ENCODE results near the gene OMA1. TPM values are rescaled to one million over a fixed set of nuclear protein-coding genes. Genes with fewer than 3 reads are reported as not detected.

The OMA1 gene
- total RNA-seq, 4 donors from 2014 or later = 17.9 to 31.5 (median 27.8) TPM

- no peaks in the 10 kb centered on the region for H3K36me3 ChIP-seq
- TF ChIP-seq POLR2A (IDR thresholded peaks at IDR 0.05) (peak in 1 of 2 donors; percentile 34), POLR2AphosphoS5 (IDR thresholded peaks at IDR 0.05) (peak in 1 of 3 donors; percentile 6), CTCF (IDR thresholded peaks at IDR 0.05) (no peak)
- H3K4me1 ChIP-seq = peaks cover 39% of the 10 kb centered on the region
- peak within 1 kb of the TSS; percentile 97 for H3K27ac ChIP-seq
- H3K27me3 ChIP-seq = peaks cover 21% of the 10 kb centered on the region
- WGBS = 17% methylated on average over 25 of the region's 107 CpGs
- no peaks in the 10 kb centered on the region for H3K9me3 ChIP-seq
- DNase-seq (ENCODE audit: low spot score in 2 of 2) = peak; percentile 83 to 88
- peak within 1 kb of the TSS; percentile 73 for H3K4me3 ChIP-seq
Observed at GRCh38 chr1:58576727-58577653, 30.5 kb upstream of the OMA1 start, which contains the start of gene TACSTD2. Gene TACSTD2 (minus strand): TSS chr1:58577252. CDS start chr1:58577156, 96 bp downstream.

GRCh38 chr1:58576325-58576726, 29.8 kb upstream of the OMA1 start:
- H3K27me3 ChIP-seq = peaks cover 21% of the 10 kb centered on the region
- H3K36me3 ChIP-seq = no peaks in the 10 kb centered on the region
- WGBS = 3% methylated on average over 16 of the region's 43 CpGs
- peaks cover 46% of the 10 kb centered on the region for H3K4me1 ChIP-seq
- TF ChIP-seq EP300 (IDR thresholded peaks at IDR 0.05) (no peak), POLR2A (IDR thresholded peaks at IDR 0.05) (no peak), CTCF (IDR thresholded peaks at IDR 0.05) (no peak), POLR2AphosphoS5 (IDR thresholded peaks at IDR 0.05) (no peak)
- DNase-seq (ENCODE audit: low spot score in 2 of 2) = peak in 1 of 2 donors; percentile 68
- H3K4me3 ChIP-seq = peak overlapping the region; percentile 73
- H3K27ac ChIP-seq = peak overlapping the region; percentile 97
- H3K9me3 ChIP-seq = no peaks in the 10 kb centered on the region

GRCh38 chr1:58575551-58576324, 29.2 kb upstream of the OMA1 start:
- WGBS = 23% methylated on average over 32 of the region's 32 CpGs
- Histone ChIP-seq H3K4me3 (peak overlapping the region; percentile 73), H3K27ac (peak overlapping the region; percentile 97), H3K27me3 (peaks cover 21% of the 10 kb centered on the region), H3K36me3 (no peaks in the 10 kb centered on the region), H3K4me1 (peaks cover 48% of the 10 kb centered on the region), H3K9me3 (no peaks in the 10 kb centered on the region)
- TF ChIP-seq CTCF (IDR thresholded peaks at IDR 0.05) (no peak), EP300 (IDR thresholded peaks at IDR 0.05) (no peak), POLR2AphosphoS5 (IDR thresholded peaks at IDR 0.05) (no peak), POLR2A (IDR thresholded peaks at IDR 0.05) (no peak)
- no peak for DNase-seq (ENCODE audit: low spot score in 2 of 2)

GRCh38 chr1:58574816-58575215, 28.3 kb upstream of the OMA1 start:
- Histone ChIP-seq H3K27ac (peak overlapping the region; percentile 97), H3K4me1 (peaks cover 48% of the 10 kb centered on the region), H3K27me3 (peaks cover 21% of the 10 kb centered on the region), H3K4me3 (peak overlapping the region; percentile 73), H3K9me3 (no peaks in the 10 kb centered on the region), H3K36me3 (no peaks in the 10 kb centered on the region)
- no peak for DNase-seq (ENCODE audit: low spot score in 2 of 2)
- WGBS = 46% methylated on average over 2 of the region's 2 CpGs
- TF ChIP-seq POLR2A (IDR thresholded peaks at IDR 0.05) (no peak), EP300 (IDR thresholded peaks at IDR 0.05) (no peak), POLR2AphosphoS5 (IDR thresholded peaks at IDR 0.05) (no peak)

- Histone ChIP-seq H3K4me1 (peaks cover 48% of the 10 kb centered on the region), H3K9me3 (no peaks in the 10 kb centered on the region), H3K27ac (peak overlapping the region; percentile 97), H3K4me3 (peak overlapping the region; percentile 73), H3K36me3 (no peaks in the 10 kb centered on the region), H3K27me3 (peaks cover 21% of the 10 kb centered on the region)
- DNase-seq (ENCODE audit: low spot score in 2 of 2) = no peak
- 51% methylated on average over 4 of the region's 4 CpGs for WGBS
- peak in 1 of 3 donors; percentile 46 for TF ChIP-seq POLR2AphosphoS5 (IDR thresholded peaks at IDR 0.05)
- TF ChIP-seq CTCF (IDR thresholded peaks at IDR 0.05) = no peak
Observed at GRCh38 chr1:58573705-58574591, 27.4 kb upstream of the OMA1 start.
